ENCODE measurements around the gene MEF2A.
A peak's percentile ranks its signal among the peaks of the same experiment; 100 is the strongest.

Gene MEF2A

DNA sequence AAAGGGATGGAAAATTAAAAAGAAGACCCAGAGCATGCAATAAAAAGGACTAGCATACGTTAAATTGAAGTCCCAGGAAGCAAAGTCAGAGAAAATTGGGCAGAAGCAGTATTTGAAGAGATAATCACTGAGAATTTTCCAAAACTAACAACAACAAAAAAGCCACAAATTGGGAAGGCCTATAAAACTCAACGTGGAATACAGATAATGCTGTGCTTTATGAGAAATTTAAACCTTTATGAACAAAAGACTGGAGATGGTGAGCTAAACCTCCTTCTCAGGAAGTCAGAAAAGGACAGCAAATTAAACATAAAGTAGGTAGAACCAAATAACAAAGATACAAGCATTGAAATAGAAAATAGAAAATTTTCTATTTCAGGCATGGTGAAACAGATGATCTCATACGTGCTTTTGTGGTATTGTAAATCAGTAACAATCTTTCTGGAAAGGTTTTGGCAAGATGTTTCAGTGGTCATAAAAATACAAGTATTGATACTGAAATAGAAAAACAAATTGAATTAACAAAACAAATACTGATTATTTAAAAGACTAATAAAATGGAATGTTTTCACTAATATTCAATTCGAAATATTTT is 111.9 kb downstream of the MEF2A start:
- ATAC-seq: no peak
- no peak for TF ChIP-seq TCF4 (CRISPR knock-in tag; IDR thresholded peaks at IDR 0.05; ENCODE audit: borderline replicate concordance)
- TF ChIP-seq, protein P1, sequence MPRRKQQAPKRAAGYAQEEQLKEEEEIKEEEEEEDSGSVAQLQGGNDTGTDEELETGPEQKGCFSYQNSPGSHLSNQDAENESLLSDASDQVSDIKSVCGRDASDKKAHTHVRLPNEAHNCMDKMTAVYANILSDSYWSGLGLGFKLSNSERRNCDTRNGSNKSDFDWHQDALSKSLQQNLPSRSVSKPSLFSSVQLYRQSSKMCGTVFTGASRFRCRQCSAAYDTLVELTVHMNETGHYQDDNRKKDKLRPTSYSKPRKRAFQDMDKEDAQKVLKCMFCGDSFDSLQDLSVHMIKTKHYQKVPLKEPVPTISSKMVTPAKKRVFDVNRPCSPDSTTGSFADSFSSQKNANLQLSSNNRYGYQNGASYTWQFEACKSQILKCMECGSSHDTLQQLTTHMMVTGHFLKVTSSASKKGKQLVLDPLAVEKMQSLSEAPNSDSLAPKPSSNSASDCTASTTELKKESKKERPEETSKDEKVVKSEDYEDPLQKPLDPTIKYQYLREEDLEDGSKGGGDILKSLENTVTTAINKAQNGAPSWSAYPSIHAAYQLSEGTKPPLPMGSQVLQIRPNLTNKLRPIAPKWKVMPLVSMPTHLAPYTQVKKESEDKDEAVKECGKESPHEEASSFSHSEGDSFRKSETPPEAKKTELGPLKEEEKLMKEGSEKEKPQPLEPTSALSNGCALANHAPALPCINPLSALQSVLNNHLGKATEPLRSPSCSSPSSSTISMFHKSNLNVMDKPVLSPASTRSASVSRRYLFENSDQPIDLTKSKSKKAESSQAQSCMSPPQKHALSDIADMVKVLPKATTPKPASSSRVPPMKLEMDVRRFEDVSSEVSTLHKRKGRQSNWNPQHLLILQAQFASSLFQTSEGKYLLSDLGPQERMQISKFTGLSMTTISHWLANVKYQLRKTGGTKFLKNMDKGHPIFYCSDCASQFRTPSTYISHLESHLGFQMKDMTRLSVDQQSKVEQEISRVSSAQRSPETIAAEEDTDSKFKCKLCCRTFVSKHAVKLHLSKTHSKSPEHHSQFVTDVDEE (CRISPR knock-in tag; IDR thresholded peaks at IDR 0.05): no peak
- no peak for TF ChIP-seq ESRRG (CRISPR knock-in tag; IDR thresholded peaks at IDR 0.05)
- TF ChIP-seq RARB (CRISPR knock-in tag; IDR thresholded peaks at IDR 0.05): no peak
- TF ChIP-seq TOX (CRISPR knock-in tag; IDR thresholded peaks at IDR 0.05; ENCODE audit: borderline replicate concordance): no peak
- TF ChIP-seq ZC3H10 (CRISPR knock-in tag; IDR thresholded peaks at IDR 0.05): no peak
- TF ChIP-seq, protein P2, sequence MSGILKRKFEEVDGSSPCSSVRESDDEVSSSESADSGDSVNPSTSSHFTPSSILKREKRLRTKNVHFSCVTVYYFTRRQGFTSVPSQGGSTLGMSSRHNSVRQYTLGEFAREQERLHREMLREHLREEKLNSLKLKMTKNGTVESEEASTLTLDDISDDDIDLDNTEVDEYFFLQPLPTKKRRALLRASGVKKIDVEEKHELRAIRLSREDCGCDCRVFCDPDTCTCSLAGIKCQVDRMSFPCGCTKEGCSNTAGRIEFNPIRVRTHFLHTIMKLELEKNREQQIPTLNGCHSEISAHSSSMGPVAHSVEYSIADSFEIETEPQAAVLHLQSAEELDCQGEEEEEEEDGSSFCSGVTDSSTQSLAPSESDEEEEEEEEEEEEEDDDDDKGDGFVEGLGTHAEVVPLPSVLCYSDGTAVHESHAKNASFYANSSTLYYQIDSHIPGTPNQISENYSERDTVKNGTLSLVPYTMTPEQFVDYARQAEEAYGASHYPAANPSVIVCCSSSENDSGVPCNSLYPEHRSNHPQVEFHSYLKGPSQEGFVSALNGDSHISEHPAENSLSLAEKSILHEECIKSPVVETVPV (CRISPR knock-in tag; IDR thresholded peaks at IDR 0.05): no peak
- TF ChIP-seq CSDC2 (CRISPR knock-in tag; IDR thresholded peaks at IDR 0.05): no peak
- no peak for TF ChIP-seq ISL1 (CRISPR knock-in tag; IDR thresholded peaks at IDR 0.05)
- TF ChIP-seq GLIS3 (CRISPR knock-in tag; IDR thresholded peaks at IDR 0.05): no peak
- no peak for TF ChIP-seq ZNF70 (CRISPR knock-in tag; IDR thresholded peaks at IDR 0.05)
- no peak for TF ChIP-seq ZNF565 (CRISPR knock-in tag; conservative IDR thresholded peaks at IDR 0.05; ENCODE audit: low read depth)
- no peak for TF ChIP-seq ARNTL (CRISPR knock-in tag; IDR thresholded peaks at IDR 0.05; ENCODE audit: borderline replicate concordance, low read depth)
- TF ChIP-seq, protein P3, sequence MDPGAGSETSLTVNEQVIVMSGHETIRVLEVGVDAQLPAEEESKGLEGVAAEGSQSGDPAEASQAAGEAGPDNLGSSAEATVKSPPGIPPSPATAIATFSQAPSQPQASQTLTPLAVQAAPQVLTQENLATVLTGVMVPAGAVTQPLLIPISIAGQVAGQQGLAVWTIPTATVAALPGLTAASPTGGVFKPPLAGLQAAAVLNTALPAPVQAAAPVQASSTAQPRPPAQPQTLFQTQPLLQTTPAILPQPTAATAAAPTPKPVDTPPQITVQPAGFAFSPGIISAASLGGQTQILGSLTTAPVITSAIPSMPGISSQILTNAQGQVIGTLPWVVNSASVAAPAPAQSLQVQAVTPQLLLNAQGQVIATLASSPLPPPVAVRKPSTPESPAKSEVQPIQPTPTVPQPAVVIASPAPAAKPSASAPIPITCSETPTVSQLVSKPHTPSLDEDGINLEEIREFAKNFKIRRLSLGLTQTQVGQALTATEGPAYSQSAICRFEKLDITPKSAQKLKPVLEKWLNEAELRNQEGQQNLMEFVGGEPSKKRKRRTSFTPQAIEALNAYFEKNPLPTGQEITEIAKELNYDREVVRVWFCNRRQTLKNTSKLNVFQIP (CRISPR knock-in tag; IDR thresholded peaks at IDR 0.05; ENCODE audit: borderline replicate concordance, low read depth): no peak
- no peak for TF ChIP-seq SNAI2 (CRISPR knock-in tag; IDR thresholded peaks at IDR 0.05)
- TF ChIP-seq ZFP30 (CRISPR knock-in tag; IDR thresholded peaks at IDR 0.05): no peak

DNA sequence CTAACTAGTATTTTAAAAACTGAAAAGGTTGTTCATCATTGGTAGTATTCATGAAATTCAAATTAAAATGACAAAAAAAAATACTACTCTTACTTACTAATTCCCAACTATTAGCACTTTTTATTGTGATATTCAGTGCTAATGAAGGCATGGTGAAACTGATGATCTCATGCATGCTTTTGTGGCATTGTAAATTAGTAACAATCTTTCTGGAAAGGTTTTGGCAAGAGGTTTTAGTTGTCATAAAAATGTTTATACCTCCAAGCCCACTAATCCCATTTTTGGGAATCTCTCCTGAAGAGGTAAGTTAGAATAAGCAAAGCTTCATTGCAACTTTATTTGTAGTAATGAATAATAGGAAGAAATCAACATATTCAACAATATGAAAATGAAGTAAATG is 114.5 kb downstream of the MEF2A start:
- no peak for ATAC-seq
- TF ChIP-seq RARB (CRISPR knock-in tag; IDR thresholded peaks at IDR 0.05): no peak
- no peak for TF ChIP-seq ZNF565 (CRISPR knock-in tag; conservative IDR thresholded peaks at IDR 0.05; ENCODE audit: low read depth)

DNA sequence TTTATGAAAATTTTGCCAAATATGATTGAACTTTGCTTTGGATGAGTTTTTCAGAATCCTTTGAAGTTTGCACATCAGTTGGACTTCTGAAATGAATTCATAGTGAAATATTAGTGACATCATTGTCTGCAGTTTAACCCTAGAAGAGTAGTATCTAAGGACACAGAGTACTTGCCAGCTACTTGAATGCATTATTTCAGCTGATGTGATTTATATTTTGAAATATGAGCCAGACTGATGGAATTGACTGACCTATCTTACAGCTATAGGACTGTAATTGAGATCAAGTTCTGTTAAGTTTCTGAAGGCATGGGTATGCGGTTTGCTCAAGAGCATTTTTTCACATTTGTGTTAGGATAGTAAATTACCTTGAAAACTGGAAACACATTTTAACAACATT is 116.2 kb downstream of the MEF2A start:
- ATAC-seq: peak; percentile 49
- TF ChIP-seq, protein P2 (CRISPR knock-in tag; IDR thresholded peaks at IDR 0.05): no peak
- no peak for TF ChIP-seq BACH2 (CRISPR knock-in tag; IDR thresholded peaks at IDR 0.05; ENCODE audit: borderline replicate concordance)
- no peak for TF ChIP-seq OSR1 (CRISPR knock-in tag; IDR thresholded peaks at IDR 0.05)
- no peak for TF ChIP-seq SNAI2 (CRISPR knock-in tag; IDR thresholded peaks at IDR 0.05)
- no peak for TF ChIP-seq ZNF70 (CRISPR knock-in tag; IDR thresholded peaks at IDR 0.05)
- TF ChIP-seq, protein P4, sequence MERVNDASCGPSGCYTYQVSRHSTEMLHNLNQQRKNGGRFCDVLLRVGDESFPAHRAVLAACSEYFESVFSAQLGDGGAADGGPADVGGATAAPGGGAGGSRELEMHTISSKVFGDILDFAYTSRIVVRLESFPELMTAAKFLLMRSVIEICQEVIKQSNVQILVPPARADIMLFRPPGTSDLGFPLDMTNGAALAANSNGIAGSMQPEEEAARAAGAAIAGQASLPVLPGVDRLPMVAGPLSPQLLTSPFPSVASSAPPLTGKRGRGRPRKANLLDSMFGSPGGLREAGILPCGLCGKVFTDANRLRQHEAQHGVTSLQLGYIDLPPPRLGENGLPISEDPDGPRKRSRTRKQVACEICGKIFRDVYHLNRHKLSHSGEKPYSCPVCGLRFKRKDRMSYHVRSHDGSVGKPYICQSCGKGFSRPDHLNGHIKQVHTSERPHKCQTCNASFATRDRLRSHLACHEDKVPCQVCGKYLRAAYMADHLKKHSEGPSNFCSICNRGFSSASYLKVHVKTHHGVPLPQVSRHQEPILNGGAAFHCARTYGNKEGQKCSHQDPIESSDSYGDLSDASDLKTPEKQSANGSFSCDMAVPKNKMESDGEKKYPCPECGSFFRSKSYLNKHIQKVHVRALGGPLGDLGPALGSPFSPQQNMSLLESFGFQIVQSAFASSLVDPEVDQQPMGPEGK (CRISPR knock-in tag; IDR thresholded peaks at IDR 0.05; ENCODE audit: borderline replicate concordance): no peak

DNA sequence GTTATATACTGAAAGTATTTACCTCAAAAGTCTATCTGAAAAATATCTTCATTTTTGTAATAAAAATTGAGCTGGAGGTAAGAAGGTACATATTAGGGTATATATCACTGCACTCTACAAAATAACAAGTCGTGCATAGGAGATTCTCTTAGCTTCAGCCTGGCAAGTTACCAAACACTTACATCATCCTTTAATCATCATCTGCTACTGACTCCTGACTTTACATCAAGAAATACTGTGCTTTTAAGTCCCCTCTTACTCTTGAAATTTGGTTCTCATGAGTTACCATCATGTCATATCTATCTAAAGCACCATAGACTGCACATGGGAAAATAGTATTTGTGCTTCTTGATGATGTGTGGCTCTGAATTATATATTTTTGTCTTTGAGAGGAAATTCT is 116.7 kb downstream of the MEF2A start:
- TF ChIP-seq PPARA (CRISPR knock-in tag; IDR thresholded peaks at IDR 0.05; ENCODE audit: borderline replicate concordance): no peak
- TF ChIP-seq ZNF565 (CRISPR knock-in tag; conservative IDR thresholded peaks at IDR 0.05; ENCODE audit: low read depth): no peak
- TF ChIP-seq ISL1 (CRISPR knock-in tag; IDR thresholded peaks at IDR 0.05): no peak
- TF ChIP-seq ZFP30 (CRISPR knock-in tag; IDR thresholded peaks at IDR 0.05): no peak
- TF ChIP-seq, protein P5, sequence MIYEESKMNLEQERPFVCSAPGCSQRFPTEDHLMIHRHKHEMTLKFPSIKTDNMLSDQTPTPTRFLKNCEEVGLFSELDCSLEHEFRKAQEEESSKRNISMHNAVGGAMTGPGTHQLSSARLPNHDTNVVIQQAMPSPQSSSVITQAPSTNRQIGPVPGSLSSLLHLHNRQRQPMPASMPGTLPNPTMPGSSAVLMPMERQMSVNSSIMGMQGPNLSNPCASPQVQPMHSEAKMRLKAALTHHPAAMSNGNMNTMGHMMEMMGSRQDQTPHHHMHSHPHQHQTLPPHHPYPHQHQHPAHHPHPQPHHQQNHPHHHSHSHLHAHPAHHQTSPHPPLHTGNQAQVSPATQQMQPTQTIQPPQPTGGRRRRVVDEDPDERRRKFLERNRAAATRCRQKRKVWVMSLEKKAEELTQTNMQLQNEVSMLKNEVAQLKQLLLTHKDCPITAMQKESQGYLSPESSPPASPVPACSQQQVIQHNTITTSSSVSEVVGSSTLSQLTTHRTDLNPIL (CRISPR knock-in tag; IDR thresholded peaks at IDR 0.05; ENCODE audit: low read depth): no peak
- ATAC-seq: peak; percentile 80
